ENCODE data around the gene ZNF609.

ZNF609 gene

GRCh38 chr15:64474846-64475245 is 14.5 kb downstream of the ZNF609 start (continued):
- TF ChIP-seq PATZ1 (CRISPR knock-in tag; IDR thresholded peaks at IDR 0.05; ENCODE audit: borderline replicate concordance) (no peak), OSR1 (CRISPR knock-in tag; IDR thresholded peaks at IDR 0.05) (no peak), PPARA (CRISPR knock-in tag; IDR thresholded peaks at IDR 0.05; ENCODE audit: borderline replicate concordance) (no peak), ARNTL (CRISPR knock-in tag; IDR thresholded peaks at IDR 0.05; ENCODE audit: borderline replicate concordance, low read depth) (no peak)

- TF ChIP-seq TOX (CRISPR knock-in tag; IDR thresholded peaks at IDR 0.05; ENCODE audit: borderline replicate concordance) (no peak), CSDC2 (CRISPR knock-in tag; IDR thresholded peaks at IDR 0.05) (no peak), ARNTL (CRISPR knock-in tag; IDR thresholded peaks at IDR 0.05; ENCODE audit: borderline replicate concordance, low read depth) (no peak), ESRRG (CRISPR knock-in tag; IDR thresholded peaks at IDR 0.05) (no peak), ZC3H10 (CRISPR knock-in tag; IDR thresholded peaks at IDR 0.05) (no peak), BACH2 (CRISPR knock-in tag; IDR thresholded peaks at IDR 0.05; ENCODE audit: borderline replicate concordance) (no peak), RARB (CRISPR knock-in tag; IDR thresholded peaks at IDR 0.05) (no peak), ZFP30 (CRISPR knock-in tag; IDR thresholded peaks at IDR 0.05) (no peak), POU6F1 (CRISPR knock-in tag; IDR thresholded peaks at IDR 0.05; ENCODE audit: borderline replicate concordance, low read depth) (no peak), SNAI2 (CRISPR knock-in tag; IDR thresholded peaks at IDR 0.05) (no peak), ISL1 (CRISPR knock-in tag; IDR thresholded peaks at IDR 0.05) (no peak), OSR1 (CRISPR knock-in tag; IDR thresholded peaks at IDR 0.05) (no peak), ZNF70 (CRISPR knock-in tag; IDR thresholded peaks at IDR 0.05) (no peak), GLIS3 (CRISPR knock-in tag; IDR thresholded peaks at IDR 0.05) (no peak), ZNF565 (CRISPR knock-in tag; conservative IDR thresholded peaks at IDR 0.05; ENCODE audit: low read depth) (no peak)
- ATAC-seq, result no peak
Observed at GRCh38 chr15:64476550-64476949, 16.2 kb downstream of the ZNF609 start.

- ATAC-seq, result no peak
- TF ChIP-seq BACH2 (CRISPR knock-in tag; IDR thresholded peaks at IDR 0.05; ENCODE audit: borderline replicate concordance) (no peak), TSHZ2 (CRISPR knock-in tag; IDR thresholded peaks at IDR 0.05) (no peak), PATZ1 (CRISPR knock-in tag; IDR thresholded peaks at IDR 0.05; ENCODE audit: borderline replicate concordance) (no peak), GLIS3 (CRISPR knock-in tag; IDR thresholded peaks at IDR 0.05) (no peak)
Observed at GRCh38 chr15:64478863-64479262, 18.5 kb downstream of the ZNF609 start.

GRCh38 chr15:64480891-64481290 is 20.5 kb downstream of the ZNF609 start:
- TF ChIP-seq OSR1 (CRISPR knock-in tag; IDR thresholded peaks at IDR 0.05) (no peak), ZC3H10 (CRISPR knock-in tag; IDR thresholded peaks at IDR 0.05) (no peak), TSHZ2 (CRISPR knock-in tag; IDR thresholded peaks at IDR 0.05) (no peak), RARB (CRISPR knock-in tag; IDR thresholded peaks at IDR 0.05) (no peak), ARNTL (CRISPR knock-in tag; IDR thresholded peaks at IDR 0.05; ENCODE audit: borderline replicate concordance, low read depth) (no peak), ZNF565 (CRISPR knock-in tag; conservative IDR thresholded peaks at IDR 0.05; ENCODE audit: low read depth) (no peak), BACH2 (CRISPR knock-in tag; IDR thresholded peaks at IDR 0.05; ENCODE audit: borderline replicate concordance) (no peak), SNAI2 (CRISPR knock-in tag; IDR thresholded peaks at IDR 0.05) (no peak), ESRRG (CRISPR knock-in tag; IDR thresholded peaks at IDR 0.05) (no peak)
- no peak for ATAC-seq

Data from SK-N-SH treated with all-trans-retinoic acid at 6 μM for 48 hours (cell line).